Measurements from ENCODE around the gene CDK14.

- TF ChIP-seq CTCF (IDR thresholded peaks at IDR 0.05): no peak
- no peak for TF ChIP-seq IRF2 (CRISPR knock-in tag; IDR thresholded peaks at IDR 0.05; ENCODE audit: borderline replicate concordance, low read depth)
- TF ChIP-seq MLX (CRISPR knock-in tag; IDR thresholded peaks at IDR 0.05): no peak
- TF ChIP-seq E2F4 (CRISPR knock-in tag; IDR thresholded peaks at IDR 0.05; ENCODE audit: borderline replicate concordance, low read depth): no peak
These were observed 262.4 kb downstream of the CDK14 start for GRCh38 chr7:90858546-90858945.
